ENCODE measurements around the gene POPDC2. TPM values are rescaled to one million over a fixed set of nuclear protein-coding genes. Genes with fewer than 3 reads are reported as not detected.

Gene POPDC2
- total and polyA plus RNA-seq, 2 of the 4 experiments (the other 2 are of a cell fraction) = under 0.01 to 0.29 TPM

DNA sequence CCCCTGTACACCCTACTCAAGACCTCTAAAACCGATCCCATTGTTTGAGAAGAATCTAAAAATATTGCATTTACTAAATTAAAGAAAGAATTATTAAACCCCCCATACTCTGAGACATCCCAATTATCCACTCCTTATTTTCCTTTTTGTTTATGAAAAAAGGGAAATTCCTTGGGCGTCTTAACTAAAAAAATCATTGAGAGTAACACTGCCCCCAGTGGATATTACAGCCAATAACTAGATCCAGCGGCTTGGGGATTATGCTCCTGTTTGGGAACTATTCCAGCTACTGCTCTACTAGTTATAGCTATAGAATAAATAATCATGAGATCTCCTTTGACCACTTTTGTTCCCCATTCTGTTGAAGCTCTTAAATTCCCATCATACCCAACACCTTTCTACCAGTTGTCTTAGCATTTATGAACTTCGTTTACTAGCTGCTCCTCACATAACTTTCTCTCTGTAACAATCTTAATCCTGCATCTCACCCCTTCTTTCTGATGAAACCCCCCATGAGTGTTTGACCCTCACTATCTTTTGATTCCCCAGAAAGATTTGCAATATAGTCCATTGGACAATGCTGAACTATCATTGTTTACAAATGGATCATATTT, 29.8 kb upstream of the POPDC2 start:
- Histone ChIP-seq H4K91ac (ENCODE audit: insufficient read depth, low read depth, low read length) (no peak overlapping the region), H2AK5ac (ENCODE audit: low read depth, low read length) (no peak overlapping the region), H3K9ac (ENCODE audit: low read depth, low read length) (no peak overlapping the region), H3K23ac (ENCODE audit: low read depth, low read length) (no peak overlapping the region), H3K56ac (ENCODE audit: extremely low read depth, insufficient read depth, low read length) (no peak overlapping the region), H3K9me3 (ENCODE audit: control insufficient read depth, insufficient read depth, low read length) (no peaks in the 10 kb centered on the region), H2BK5ac (ENCODE audit: low read depth, low read length, poor library complexity, severe bottlenecking) (no peak overlapping the region), H4K20me1 (ENCODE audit: insufficient read depth, low read length) (no peaks in the 10 kb centered on the region), H2BK20ac (ENCODE audit: low read depth, low read length) (no peak overlapping the region), H3K9me1 (ENCODE audit: insufficient read depth, low read length) (no peaks in the 10 kb centered on the region), H3K4me1 (ENCODE audit: control insufficient read depth, insufficient read depth, low read length) (no peaks in the 10 kb centered on the region), H4K8ac (ENCODE audit: low read depth in 2 of 2, low read length in 2 of 2) (no peak overlapping the region), H3K18ac (ENCODE audit: low read depth, low read length) (no peak overlapping the region), H3K27me3 (ENCODE audit: control insufficient read depth, insufficient read depth, low read length) (peaks cover 12% of the 10 kb centered on the region), H2AFZ (replicated peaks; ENCODE audit: low read length, poor library complexity) (no peak overlapping the region), H3K27ac (ENCODE audit: insufficient read depth, low read length) (no peak overlapping the region), H4K5ac (ENCODE audit: low read depth, low read length) (no peak overlapping the region), H3K14ac (replicated peaks; ENCODE audit: low read depth, low read length) (no peak overlapping the region), H3K4me3 (ENCODE audit: insufficient read depth, low read depth, low read length) (no peak overlapping the region), H2AK9ac (replicated peaks; ENCODE audit: low read depth, low read length, poor library complexity) (no peak overlapping the region), H3K36me3 (ENCODE audit: control insufficient read depth, insufficient read depth, low read length) (no peaks in the 10 kb centered on the region), H3K4ac (ENCODE audit: low read depth, low read length) (no peak overlapping the region), H3K4me2 (ENCODE audit: low read depth, low read length) (no peak overlapping the region), H3K79me1 (ENCODE audit: low read depth in 1 of 2, low read length in 2 of 2) (no peaks in the 10 kb centered on the region), H2BK15ac (ENCODE audit: low read depth, low read length) (no peak overlapping the region), H2BK120ac (ENCODE audit: low read depth, low read length) (no peak overlapping the region)
- ATAC-seq (ENCODE audit: low read depth) = peak; percentile 66
- in situ Hi-C loops (cut with MboI; ENCODE audit: low sequenced_read_pairs) = loop anchor here (25.0 kb wide), 4 partner anchors 178 to 803 kb away; partner anchors contain the start of genes ARHGAP31 and TEX55
- 60% methylated on average over 1 of the region's 4 CpGs; no CpG with 5 or more reads in 1 of the 2 experiments for WGBS, 2 experiments (ENCODE audit: extremely low coverage in 2 of 2, insufficient read length in 1 of 2)
- dilution Hi-C loops (cut with HindIII; ENCODE audit: low sequenced_read_pairs, unreplicated experiment) = no loop called here
- POLR2A ChIA-PET (ENCODE audit: unreplicated experiment) = no interaction called here
- BruUV-seq (replicated peaks) = no TSS peak
- TF ChIP-seq BHLHE40 (IDR thresholded peaks at IDR 0.05; ENCODE audit: low read depth, low read length) (no peak), MXI1 (IDR thresholded peaks at IDR 0.05; ENCODE audit: borderline replicate concordance, low read depth, low read length) (no peak), FOS (IDR thresholded peaks at IDR 0.05; ENCODE audit: low read depth, low read length) (no peak), NFE2L2 (IDR thresholded peaks at IDR 0.05; ENCODE audit: low read depth, low read length) (no peak), RAD21 (IDR thresholded peaks at IDR 0.05; ENCODE audit: low read length) (peak; percentile 23; the same call in 1 of the 2 replicates), MAFK (IDR thresholded peaks at IDR 0.05; ENCODE audit: low read depth, low read length) (no peak)
- TF ChIP-seq, protein P1, sequence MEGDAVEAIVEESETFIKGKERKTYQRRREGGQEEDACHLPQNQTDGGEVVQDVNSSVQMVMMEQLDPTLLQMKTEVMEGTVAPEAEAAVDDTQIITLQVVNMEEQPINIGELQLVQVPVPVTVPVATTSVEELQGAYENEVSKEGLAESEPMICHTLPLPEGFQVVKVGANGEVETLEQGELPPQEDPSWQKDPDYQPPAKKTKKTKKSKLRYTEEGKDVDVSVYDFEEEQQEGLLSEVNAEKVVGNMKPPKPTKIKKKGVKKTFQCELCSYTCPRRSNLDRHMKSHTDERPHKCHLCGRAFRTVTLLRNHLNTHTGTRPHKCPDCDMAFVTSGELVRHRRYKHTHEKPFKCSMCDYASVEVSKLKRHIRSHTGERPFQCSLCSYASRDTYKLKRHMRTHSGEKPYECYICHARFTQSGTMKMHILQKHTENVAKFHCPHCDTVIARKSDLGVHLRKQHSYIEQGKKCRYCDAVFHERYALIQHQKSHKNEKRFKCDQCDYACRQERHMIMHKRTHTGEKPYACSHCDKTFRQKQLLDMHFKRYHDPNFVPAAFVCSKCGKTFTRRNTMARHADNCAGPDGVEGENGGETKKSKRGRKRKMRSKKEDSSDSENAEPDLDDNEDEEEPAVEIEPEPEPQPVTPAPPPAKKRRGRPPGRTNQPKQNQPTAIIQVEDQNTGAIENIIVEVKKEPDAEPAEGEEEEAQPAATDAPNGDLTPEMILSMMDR (conservative IDR thresholded peaks at IDR 0.05; ENCODE audit: low read depth, low read length) = peak; percentile 48
- peak; percentile 49 for DNase-seq
- intact Hi-C loops (cut with micrococcal nuclease) = no loop called here
- CTCF ChIA-PET = interaction anchor here (0.7 to 1.4 kb wide), 5 partner anchors 10 to 483 kb away, joined by 3 to 6 read pairs (median 3); no protein-coding TSS in a partner anchor
